GM15510 (cell line): ENCODE measurements around the gene TMSB15C.
"Not testable (repeated sequence)": the region's sequence is repeated elsewhere in the genome, so short reads cannot be mapped to it uniquely, and the experiment has no call there.

Experiments
- POLR2A ChIP-seq: IDR thresholded peaks from 3 replicates; pipeline ENCODE4 v1.6.1; 2011; ENCODE audit warnings: borderline replicate concordance; ENCODE audit not compliant: insufficient read length; ENCODE audit errors: extremely low read depth

Gene TMSB15C

DNA sequence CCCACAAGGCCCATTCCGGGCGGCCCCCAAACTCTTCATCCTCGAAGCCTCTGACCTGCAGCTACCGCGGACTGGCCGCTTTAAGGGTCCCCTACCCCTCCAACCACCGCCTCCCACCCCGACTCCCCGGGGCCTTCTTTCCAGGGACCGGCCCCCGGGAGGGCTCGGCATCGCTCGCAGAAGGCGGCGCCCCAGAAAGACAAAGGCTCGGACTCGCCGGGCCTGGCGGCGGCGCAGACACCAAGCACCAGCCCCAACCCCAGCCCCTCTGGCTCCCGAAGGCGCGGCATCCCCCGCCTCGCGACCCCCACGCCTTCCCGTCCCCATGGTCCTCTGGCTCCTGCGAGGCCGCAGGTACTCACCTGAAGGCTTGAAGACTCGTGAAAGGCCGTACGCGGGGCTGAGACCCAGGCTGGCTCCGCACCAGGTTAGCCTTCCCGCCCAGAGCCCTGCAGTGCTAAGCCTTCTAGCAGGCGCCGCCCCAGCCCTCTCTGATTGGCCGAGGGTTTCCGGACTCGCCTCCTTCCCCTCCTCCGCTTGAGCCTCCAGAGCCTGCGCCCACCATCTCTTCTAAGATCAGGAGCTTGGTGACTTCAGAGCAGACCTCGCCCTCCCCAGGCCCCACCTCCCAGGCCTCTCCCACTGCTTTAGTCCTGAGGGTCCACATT lies at the start of gene TMSB15C:
TMSB15C (minus strand) TSS at position 459 of the 668 bp plus-strand sequence.
- TF ChIP-seq POLR2A = not testable (repeated sequence)

DNA sequence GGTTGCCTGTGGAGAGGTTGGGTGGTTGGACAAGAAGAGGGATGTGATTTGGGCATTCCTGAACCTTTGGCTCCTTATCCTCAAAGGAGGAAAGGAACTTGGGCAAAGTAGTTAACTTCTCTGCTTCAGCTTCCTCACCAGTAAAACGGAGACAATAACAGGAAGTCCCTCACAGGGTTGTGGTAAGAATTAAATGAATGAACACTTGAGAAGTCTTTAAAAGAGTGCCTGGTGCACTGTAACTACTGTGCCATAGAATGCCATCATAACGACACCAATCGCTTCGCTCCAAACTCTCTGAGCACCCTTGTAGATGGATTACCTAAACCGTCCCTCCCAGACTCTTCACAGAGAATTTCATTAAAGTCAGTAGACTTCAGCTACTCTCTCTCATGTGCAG lies 46.8 kb upstream of the TMSB15C start:
- TF ChIP-seq POLR2A = no peak

DNA sequence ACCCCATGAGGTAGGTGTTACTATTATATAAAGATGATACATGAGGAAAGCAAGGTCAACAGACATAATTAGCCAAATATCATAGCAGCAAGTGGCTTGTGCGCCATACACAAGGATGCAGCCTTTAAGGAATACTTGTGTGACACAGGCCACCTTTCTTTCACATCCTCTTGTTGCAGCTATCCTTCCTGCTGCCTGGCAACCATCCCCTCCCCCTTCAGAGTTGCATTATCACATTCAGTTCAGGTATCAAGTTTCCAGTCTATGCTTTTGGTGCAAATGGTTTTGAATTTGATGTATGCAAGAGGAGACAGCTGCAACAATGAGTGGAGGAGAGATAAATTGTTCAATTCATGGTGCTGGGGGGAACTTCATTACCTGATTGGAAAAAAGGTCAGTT lies 42.7 kb upstream of the TMSB15C start:
- no peak for TF ChIP-seq POLR2A

DNA sequence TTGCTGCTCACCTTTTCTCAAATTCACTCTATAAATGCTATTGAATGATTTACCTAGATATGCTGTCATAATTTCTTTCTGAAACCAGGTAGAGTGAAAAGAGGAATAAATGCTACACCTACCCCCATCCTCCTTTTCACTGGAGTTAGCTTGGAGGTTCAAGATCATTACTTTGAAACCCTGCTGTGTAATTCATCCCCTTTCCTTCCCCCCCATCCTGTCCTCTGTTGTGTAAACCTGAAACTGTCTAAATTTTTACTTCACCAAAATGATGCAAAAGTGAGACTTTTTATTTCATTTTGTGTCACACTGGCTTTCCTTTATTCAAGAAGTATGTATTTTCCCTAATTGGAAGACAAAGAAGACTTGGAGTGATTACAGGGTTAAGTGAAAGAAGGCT lies 41.7 kb upstream of the TMSB15C start:
- no peak for TF ChIP-seq POLR2A

DNA sequence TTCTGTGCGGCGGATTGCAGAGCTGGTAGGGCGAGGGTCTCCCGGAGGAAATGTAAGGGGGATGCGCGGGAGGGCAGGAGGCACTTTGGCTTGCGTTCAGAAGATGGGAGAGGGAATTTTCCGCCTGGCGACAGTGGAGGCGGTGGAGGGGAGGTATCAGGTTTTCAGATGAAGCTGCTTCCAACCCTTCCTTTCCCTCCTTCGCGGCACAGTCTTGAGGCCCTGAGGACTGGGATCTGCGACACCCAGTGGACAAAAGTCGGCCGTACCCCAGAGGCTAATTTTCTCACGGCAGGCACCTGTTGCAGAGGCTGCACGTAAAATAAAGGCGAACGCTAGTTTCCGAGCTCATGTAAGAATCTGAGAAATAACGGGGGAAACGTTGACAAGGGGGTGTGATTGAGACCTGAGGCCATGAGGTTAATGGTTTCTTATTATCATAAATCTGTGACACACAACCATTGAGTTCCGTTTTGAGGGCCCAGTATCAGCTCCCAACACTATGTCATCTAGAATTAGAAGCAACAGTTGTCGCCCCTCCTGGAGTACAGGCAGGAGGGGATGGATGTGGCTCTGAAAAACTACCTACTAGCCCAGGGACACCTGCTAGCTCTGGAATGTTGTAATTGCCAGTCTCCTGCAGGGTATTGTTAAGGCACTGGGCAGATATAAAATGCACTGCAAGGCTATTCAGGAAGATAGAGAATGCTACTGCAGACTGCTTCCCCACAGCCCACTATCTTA lies 37.4 kb upstream of the TMSB15C start:
- no peak for TF ChIP-seq POLR2A

DNA sequence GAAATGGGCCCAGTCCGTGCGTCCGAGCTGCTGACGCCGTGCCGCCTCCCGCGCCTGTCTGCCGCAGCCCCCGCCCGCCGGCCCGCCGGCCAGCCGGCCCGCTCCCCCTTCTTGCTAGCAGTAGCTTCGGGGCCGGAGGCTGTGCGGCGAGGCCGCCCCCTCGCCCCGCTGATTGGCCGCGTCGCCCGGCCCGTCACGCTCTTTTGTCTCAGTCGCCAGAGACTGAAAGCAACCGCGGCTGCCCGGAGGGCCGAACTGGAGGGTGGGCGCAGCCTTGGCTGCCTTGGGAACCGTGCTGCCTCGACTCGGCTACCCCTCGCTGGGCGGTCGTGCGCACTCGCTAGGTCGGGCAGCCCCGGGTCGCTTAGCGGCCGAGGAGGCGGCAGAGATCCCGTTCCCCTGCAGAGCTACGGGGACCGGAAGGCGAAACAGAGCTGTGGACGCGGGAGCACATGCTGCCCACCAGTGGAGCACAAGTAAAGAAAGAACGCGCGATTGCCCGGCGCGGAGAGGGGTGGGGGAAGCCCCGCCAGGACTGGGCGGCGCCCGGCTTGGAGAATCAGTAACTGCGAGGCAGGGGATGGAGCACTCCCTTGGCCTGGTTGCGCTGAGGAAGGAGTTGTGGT lies 36.4 kb upstream of the TMSB15C start, which contains the start of gene ZCCHC18:
ZCCHC18 (plus strand) TSS at position 198 of the 626 bp plus-strand sequence. CDS start 1,589 bp downstream, outside the sequence.
- TF ChIP-seq POLR2A = no peak

DNA sequence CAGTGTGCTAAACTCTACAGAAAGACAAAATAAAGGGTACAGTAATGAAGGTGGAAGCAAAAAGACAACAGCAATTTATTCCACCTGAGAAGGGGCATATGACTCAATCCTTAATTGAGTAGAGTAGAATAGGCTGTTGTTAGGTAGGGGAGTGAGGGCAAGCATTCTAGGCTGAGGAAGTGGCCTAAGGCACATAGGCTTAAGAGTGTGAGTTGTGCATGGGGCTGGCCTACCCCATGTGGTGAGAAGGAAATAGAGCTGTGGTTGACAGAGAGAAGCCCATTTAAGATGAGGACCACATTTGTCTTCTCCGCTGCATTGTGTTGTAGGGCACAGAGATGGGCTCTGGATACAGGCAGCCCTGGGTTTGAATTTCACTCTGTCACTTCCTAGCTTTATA lies 32.9 kb upstream of the TMSB15C start:
- no peak for TF ChIP-seq POLR2A

DNA sequence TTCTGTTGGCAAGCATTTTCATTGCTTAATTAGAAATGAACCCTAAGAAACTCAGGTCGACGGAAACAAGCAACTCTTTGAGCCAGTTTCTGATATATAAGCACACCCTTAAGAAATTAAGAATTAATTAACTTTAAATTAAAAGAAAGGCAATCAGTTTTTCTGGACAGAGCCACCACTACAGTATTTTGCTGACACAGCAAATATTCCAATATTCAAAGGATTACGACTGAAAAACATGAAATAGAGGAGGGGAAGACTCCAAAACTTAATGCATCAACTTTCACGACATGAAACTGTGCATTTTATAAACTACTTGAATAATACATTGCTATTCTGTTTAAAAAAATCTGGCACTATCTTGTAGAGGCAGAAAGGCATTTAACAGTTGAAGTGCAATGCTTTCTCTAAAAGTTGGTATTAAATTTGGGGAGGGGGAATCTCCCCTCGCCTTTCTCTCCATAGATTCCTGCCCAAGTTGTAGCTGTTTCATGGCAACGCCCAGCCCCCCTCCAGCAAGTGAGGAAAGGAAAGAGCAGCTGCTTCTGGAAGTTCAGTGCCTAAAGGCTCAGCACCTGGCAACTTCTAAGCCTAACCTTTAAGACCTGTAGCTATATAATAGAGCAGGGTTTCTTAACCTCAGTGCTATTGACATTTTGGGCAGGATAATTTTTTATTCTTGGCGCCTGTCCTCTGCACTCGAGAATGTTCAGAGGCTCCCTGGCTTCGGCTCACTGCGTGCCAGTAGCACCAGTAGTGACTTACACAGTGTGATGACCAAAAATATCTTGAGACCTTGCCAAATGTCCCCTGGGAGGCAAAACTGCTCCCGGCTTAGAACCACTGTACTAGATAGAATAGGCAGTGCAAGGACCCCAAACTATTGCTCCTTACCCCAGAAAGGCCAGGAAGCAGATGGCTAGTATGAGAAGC lies 29.6 kb upstream of the TMSB15C start:
- no peak for TF ChIP-seq POLR2A

DNA sequence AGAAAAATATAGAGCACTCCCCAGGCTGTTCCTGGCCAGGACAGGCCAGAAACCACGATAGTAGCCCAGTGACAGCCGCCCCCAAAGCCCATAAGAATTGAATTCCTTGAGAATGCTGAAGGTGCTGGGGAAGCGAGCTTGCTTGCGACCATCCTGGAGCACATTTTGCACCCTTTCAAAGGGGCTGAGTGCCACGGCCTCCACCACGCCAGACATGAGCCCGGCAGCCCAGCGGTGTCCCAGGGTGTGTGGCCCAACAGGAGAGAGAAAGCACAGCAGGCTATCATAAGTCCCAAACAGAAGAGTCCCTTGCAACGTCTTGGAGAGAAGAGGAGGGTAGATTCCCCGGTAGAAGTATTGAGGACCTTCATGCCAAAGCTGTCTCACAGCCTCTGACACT lies 28.6 kb upstream of the TMSB15C start:
- no peak for TF ChIP-seq POLR2A

DNA sequence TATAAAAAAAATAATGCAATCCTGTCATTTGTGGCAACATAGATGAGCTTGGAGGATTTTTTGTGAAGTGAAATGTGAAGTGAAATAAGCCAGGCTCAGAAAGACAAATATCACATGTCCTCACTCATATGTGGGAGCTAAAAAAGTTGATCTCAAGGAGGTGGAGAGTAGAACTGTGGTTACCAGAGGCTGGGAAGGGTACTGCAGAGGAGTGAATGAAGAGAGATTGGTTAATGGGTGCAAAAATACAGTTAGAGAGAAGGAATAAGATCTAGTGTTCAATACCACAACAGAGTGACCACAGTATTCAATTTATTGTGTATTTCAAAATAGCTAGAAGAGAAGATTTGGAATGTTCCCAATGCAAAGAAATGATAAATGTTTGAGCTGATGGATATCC lies 22.9 kb upstream of the TMSB15C start:
- TF ChIP-seq POLR2A = no peak

DNA sequence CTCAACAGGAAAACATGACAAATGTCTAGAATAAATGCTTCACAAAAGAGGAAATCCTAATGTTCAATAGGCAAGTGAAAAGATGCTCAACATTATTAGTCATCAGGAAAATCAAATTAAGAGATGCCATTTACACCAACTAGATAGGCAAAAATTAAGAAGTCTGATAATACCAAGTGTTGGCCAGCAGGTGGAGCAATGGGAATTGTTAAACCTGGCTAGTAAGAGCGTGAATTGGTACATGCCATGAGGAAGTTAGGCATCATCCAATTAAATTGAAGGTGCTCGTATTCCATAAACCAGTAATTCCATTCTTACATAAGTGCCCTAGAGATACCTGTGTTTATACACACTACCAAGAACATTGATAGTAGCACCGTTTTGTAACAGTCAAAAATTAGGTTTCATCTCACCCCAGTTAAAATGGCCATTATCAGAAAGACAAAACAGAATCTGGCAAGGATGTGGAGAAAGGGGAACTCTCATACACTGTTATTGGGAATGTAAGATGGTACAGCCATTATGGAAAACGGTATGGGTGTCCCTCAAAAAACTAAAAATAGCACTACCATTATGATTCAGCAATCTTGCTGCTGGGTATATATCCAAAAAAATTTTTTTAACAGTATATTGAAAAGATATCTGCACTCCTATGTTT lies 22.2 kb upstream of the TMSB15C start:
- TF ChIP-seq POLR2A = no peak

DNA sequence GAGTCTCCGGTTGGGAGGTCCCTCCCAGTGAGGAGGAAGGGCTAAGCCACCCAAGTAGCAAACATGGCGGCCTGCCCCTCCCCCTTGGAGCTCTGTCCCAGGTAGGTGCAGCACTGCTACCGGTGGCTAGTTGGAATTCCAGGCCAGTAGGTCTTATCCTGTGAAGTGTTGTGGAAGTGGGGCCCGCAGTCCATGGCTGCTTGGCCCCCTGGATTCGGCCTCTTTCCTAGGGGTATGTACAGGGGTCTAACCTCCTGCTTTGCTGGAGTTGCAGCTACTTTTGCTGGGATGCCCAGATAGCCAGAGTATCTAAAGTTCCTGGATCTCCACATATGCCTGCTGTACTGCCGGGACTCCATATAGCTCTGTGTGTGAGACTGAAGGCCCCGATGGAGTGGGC lies 9.9 kb upstream of the TMSB15C start:
- TF ChIP-seq POLR2A = no peak

DNA sequence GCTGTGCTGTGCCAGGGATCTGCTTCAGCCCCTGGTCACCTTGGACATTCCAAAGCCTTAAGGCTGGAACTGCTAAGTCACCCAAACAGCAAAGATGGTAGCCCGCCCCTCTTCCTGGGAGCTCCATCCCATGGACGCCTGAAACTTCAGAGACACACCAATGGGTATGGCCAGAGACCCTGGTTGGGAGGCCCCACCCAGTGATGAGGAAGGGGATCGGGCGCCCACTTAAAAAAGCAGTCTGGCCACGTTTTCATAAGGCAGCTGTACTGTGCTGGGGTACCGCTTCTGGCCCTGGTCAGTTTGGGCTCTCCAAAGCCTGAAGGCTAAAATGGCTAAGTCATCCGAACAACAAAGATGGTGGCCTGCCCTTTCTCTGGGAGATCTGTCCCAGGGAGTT lies 9.4 kb upstream of the TMSB15C start:
- no peak for TF ChIP-seq POLR2A
